Hepatocyte (in vitro differentiated cells): ENCODE data around the gene SKIDA1.
A peak's percentile ranks its signal among the peaks of the same experiment; 100 is the strongest.

Source experiments
- EZH2 ChIP-seq: fragments of 200-600 bp; sonication (generic); IDR thresholded peaks from 2 replicates; pipeline ENCODE4 v1.6.1; 2016; ENCODE audit warnings: antibody characterized with exemption, mild to moderate bottlenecking, borderline replicate concordance
- EZH2phosphoT487 ChIP-seq: fragments of 200-600 bp; sonication (generic); IDR thresholded peaks from one replicate; pipeline ENCODE4 v1.6.1; 2018; ENCODE audit warnings: antibody characterized with exemption, mild to moderate bottlenecking, low read depth, moderate library complexity; ENCODE audit not compliant: unreplicated experiment, severe bottlenecking

DNA sequence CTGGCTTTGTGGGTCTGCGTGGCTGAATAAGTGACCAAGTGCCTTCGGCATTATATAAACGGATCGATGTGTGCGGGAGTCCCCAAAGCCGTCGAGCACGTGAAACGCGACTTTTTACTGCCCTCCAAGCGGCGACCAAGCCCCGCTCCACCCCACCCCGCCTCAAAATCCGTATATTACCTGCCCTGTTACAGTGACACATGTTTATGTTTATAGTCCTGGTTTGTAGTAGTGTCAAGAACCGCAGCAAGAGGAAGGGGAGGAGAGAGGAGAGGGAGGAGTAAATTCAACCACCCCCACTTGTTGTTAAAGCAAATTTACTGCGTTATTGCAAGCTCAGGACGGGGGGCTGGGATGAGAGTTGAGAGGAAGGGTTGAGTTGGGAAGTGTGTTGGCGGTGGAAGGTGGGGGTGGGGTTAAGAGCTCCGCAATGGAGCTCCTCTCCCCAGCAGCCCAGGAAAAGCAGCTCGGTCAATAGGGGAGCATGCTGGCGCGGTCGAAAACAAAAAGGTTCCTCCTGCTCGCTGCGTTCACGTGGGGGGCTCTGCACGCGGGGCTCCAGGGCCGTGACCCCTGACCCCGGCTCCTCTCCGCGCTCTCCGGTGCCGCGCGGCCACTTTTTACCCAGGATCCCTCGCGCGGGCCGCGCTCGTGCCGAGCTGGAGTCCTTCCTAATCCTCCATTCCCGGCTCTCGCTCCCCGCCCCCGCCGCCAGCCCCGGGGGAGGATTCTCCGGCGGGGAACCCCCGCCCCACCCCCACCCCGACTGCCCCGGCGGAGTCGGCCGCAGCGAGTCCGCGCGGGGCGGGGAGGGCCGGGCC is at the start of gene SKIDA1:
- no peak for TF ChIP-seq EZH2phosphoT487
- TF ChIP-seq EZH2 = peak; percentile 3
